GM21576 (cell line): ENCODE measurements around the gene ISOC2.
"Not testable (repeated sequence)": the region's sequence is repeated elsewhere in the genome, so short reads cannot be mapped to it uniquely, and the experiment has no call there.

Experiments used
- ATAC-seq: cut with Tn5 transposase; IDR thresholded peaks from one replicate; pipeline ENCODE4 v1.9.1; 2021; ENCODE audit warnings: mild to moderate bottlenecking, moderate library complexity; ENCODE audit not compliant: unreplicated experiment

ISOC2 gene, protein sequence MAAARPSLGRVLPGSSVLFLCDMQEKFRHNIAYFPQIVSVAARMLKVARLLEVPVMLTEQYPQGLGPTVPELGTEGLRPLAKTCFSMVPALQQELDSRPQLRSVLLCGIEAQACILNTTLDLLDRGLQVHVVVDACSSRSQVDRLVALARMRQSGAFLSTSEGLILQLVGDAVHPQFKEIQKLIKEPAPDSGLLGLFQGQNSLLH

GRCh38 chr19:55461259-55461973, at the start of gene ISOC2:
TSS of gene ISOC2 (minus strand) at chr19:55461642. CDS start at chr19:55456486, 5,156 bp downstream.
- ATAC-seq, result peak; percentile 92

DNA sequence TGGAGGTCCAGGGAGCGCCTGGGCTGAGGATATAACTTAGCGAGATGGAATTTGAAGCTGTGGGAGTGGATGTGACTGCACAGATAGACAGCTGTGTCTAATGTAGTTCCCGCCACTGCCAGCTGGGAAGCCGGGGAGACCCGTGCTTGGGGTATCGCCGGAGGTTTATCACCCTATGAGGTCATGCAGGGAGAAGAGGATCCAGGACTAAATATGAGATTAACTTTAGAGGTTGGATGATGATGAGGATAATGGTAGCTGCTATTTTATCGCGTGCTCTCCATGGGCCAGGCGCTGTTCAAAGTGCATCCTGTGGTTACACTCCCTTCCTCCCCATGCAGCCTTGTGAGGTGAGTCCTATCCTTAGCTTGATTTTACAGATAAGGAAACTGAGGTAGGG, 46.7 kb upstream of the ISOC2 start:
- ATAC-seq, result no peak

DNA sequence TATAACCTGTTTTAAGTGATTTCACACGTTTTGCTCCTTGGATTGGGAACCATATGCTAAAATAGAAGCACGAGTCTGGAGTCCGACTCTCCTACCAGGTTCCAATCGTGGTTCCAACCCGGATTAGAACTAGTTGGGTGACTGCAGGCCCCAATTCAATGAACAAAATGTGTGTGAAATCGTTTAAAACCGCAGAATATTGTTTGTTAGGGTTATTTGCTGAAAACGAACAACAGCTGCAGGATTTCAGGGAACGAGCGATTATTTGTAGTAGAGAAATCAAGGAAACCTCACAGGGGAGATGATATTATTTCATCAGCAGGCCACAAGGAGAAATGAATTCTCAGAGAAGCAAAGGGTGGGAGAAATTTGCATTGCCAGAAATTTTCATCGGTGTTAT, 43.5 kb upstream of the ISOC2 start:
- no peak for ATAC-seq

DNA sequence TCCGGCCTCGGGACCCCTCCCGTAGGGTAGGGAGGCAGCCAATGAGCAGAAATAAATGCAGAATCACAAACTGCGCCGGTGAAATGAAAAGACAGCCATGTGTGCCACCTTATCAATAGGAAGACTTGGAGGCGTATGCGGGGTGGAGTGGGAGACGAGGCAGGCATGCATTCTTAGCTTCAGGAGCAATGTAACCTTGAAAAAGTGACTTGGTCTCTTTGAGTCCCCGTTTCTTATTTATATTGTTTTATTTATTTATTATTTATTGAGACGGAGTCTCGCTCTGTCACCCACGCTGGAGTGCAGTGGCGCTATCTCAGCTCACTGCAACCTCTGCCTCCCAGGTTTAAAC, 42.8 kb upstream of the ISOC2 start:
- no peak for ATAC-seq

GRCh38 chr19:55503502-55504251, 42.2 kb upstream of the ISOC2 start:
- peak; percentile 75 for ATAC-seq

DNA sequence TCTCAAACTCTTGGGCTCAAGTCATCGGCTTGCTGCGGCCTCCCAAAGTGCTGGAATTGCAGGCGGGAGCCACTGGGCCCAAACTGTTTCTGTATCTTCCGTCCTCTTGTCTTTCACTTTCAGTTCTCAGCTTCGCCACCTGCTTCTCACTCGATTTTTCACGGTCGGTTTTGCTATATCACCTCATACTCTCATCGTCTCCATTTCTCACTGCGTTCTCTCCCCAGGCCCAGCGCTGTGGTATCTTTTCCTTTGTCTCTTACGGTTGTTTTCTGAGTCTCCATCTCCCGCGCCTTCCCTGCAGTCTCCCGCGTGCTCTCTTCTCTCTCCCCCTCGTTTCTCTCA, 41.7 kb upstream of the ISOC2 start:
- ATAC-seq, result no peak

GRCh38 chr19:55502197-55502952, 40.9 kb upstream of the ISOC2 start:
- ATAC-seq, result no peak

DNA sequence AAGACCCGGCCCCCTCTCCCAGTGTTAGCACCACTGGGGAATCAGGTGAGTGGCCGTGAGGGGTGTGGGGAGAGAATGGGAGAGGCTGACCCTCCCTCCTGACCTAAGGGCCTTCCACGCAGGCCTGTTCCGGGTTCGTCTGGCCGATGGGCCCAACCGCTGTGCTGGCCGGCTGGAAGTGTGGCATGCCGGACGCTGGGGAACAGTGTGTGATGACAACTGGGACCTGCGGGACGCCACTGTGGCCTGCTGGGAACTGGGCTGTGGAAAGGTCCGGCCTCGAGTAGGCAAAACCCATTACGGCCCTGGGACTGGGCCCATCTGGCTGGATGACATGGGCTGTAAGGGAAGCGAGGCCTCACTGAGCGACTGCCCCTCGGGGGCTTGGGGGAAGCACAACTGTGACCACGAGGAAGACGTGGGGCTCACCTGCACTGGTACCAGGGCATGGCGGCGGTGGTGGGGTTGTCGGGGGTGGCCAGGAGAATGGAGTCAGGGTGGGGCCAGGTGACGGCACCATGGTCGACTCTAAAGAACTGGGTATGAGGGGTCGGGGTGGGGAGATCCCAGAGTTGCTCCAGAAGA, 39.0 kb upstream of the ISOC2 start:
- no peak for ATAC-seq

GRCh38 chr19:55498246-55498840, 36.9 kb upstream of the ISOC2 start:
- no peak for ATAC-seq

DNA sequence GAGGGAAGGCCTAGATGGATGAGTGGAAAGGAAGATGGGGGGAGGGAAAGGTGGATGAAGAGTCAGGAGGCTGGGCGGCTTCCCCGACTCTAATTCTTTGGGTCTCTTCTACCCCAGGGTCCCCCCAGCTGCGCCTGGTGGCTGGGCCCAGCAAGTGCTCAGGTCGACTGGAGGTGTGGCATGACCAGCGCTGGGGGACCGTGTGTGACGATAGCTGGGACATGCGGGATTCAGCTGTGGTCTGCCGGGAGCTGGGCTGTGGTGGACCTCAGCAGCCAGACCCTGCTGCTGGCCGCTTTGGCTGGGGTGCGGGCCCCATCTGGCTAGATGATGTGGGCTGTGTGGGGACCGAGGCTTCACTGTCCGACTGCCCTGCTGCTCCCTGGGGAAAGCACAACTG, 36.3 kb upstream of the ISOC2 start:
- ATAC-seq, result no peak

DNA sequence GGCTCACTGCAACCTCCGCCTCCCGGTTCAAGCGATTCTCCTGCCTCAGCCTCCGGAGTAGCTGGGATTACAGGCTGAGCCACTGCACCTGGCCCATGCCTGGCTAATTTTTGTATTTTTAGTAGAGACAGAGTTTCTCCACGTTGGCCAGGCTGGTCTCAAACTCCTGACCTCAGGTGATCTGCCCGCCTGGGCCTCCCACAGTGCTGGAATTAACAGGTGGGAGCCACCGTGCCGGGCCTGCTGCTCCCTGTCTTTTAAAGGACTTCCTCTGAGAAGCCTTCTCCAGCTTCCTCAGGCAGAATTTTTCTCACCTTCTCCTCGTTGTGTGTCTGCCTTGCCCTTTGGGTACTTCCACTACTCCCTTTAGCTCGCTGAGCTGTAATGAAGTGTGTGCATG, 35.4 kb upstream of the ISOC2 start:
- not testable (repeated sequence) for ATAC-seq

DNA sequence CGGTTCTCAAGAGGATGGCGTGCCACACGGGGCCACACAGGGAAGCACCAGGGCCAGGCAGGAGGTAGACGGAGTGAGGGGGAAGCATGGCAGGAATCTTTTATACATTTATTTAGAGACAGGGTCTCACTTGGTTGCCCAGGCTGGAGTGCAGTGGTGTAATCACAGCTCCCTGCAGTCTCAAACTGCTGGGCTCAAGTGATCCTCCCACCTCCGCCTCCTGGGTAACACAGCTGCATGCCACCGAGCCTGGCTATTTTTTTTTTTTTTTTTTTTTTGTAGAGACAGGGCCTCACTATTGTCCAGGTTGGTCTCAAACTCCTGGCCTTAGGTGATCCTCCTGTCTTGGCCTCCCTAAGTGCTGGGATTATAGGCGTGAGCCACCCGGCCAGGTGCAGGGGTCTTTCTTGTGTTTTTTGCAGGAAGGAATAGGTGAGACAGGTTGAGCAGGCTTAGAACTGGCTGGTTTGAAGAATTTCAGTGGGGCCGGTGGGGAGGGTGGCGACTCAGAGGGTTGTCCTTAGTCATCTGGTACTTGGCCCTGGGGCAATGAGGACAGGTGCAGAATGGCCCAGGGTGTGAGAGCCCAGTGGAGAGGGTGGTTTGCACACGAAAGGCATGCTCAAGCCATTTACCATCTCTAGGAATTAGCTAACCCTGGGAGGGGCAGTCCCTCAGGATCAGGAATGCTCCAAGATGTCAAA, 34.4 kb upstream of the ISOC2 start:
- ATAC-seq, result no peak

DNA sequence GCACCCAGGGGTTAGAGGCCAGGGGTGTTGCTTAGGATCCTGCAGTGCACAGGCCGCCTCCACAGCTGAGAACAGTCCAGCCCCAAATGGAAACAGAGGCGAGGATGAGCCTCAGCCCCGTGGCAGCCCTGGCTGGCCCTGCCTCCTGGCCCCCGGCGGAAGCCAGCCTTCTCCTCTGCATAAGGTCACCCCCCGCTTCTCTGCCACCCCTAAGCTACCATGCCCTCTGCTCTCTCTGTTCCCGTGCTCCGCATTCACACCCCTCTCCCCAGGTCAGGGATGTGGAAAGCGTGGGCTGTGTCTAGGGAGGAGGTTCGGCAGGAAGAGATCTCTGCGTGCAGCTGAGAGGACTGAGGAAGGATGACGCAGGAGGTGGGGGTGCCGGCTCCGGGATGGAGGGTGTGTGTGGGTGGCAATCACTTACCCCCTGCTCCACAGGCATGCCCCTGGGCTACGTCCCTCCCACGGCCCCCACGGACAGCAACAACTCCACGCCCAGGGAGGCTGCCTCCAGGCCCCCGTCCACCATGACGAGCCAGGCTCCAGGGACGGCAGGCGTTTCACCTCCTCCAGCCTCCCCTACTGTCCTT, 32.8 kb upstream of the ISOC2 start:
- no peak for ATAC-seq

DNA sequence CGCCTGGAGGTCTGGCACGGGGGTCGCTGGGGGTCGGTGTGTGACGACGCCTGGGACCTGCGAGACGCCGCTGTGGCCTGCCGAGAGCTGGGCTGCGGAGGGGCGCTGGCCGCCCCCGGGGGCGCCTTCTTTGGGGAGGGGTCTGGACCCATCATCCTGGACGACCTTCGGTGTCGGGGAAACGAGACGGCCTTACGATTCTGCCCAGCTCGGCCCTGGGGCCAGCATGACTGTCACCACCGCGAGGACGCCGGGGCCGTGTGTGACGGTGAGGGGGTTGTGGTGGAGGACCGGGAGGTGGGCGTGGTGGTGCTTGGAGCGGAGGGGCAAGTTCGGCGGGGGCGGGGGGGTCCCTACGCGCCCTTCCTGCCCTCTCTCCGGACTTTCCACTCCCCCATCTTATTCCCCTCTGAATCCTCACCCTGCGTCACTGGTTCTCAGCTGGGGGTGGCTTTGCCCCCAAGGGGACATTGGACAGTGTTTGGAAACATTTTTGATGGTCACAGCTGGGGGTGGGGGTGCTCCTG, 32.3 kb upstream of the ISOC2 start:
- ATAC-seq, result no peak

DNA sequence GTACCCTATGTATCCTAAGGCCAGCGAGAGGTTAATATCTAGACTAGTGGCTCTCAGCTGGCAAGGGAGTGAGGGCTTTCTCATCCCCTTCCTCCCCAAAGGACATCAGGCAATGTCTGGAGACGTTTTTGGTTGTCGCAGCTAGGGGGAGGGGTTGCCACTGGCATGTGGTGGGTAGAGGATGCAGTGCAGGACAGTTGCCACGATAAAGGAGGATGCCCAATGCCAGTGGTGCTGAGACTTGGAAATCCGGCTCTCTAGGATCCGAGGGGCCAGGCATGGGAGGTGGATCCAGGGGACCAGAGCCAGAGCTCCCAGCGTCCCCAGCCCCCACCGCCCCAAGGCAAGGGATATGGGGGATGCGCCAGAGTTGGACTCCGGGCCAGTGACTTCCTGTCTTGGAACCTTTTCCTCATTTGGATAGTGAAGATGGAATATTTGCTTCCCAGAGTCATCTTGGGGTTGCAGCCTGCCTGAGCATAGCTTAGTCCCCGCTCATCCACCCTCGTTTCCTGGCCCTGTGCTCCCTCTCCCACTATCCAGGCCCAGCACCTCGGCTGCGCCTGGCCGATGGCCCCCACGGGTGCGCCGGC, 31.7 kb upstream of the ISOC2 start:
- no peak for ATAC-seq

- no peak for ATAC-seq
These were observed 31.0 kb upstream of the ISOC2 start for GRCh38 chr19:55492362-55492944.

GRCh38 chr19:55491546-55492360, 30.3 kb upstream of the ISOC2 start:
- ATAC-seq, result no peak
